ENCODE measurements around the gene ATP9A.

DNA sequence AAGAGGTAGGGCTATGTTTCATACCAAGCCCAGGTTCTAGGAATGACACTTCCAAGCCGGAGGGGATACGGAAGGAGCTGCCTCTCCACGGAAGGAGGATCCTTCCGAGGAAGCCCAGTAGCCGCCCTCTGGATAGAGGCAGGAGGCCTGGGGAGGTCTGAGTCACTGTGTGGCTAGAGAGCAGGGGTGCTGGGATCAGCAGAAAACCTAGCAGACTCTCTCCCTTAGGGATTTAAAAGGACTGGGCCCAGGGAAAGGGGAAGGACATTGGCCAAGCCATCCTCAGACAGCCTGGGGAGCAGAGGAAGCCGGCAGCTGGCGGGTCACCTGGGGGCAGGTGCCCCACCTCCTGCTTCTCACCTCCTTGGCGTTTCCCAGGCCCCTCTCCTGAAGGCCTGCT is 189.1 kb downstream of the ATP9A start:
- TF ChIP-seq, protein P1, sequence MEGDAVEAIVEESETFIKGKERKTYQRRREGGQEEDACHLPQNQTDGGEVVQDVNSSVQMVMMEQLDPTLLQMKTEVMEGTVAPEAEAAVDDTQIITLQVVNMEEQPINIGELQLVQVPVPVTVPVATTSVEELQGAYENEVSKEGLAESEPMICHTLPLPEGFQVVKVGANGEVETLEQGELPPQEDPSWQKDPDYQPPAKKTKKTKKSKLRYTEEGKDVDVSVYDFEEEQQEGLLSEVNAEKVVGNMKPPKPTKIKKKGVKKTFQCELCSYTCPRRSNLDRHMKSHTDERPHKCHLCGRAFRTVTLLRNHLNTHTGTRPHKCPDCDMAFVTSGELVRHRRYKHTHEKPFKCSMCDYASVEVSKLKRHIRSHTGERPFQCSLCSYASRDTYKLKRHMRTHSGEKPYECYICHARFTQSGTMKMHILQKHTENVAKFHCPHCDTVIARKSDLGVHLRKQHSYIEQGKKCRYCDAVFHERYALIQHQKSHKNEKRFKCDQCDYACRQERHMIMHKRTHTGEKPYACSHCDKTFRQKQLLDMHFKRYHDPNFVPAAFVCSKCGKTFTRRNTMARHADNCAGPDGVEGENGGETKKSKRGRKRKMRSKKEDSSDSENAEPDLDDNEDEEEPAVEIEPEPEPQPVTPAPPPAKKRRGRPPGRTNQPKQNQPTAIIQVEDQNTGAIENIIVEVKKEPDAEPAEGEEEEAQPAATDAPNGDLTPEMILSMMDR (conservative IDR thresholded peaks at IDR 0.05): no peak
- no peak for TF ChIP-seq EZH2 (IDR thresholded peaks at IDR 0.05; ENCODE audit: low read depth)
